Neutrophil (primary cell): ENCODE data around the gene TDRKH.
"Not testable (repeated sequence)": the region's sequence is repeated elsewhere in the genome, so short reads cannot be mapped to it uniquely, and the experiment has no call there.

Source experiments
- H3K27ac ChIP-seq: fragments of 200-600 bp; sonication (generic); 2 replicates; pipeline ENCODE4 v1.5.1; 2016; ENCODE audit warnings: mild to moderate bottlenecking, moderate library complexity
- H3K27me3 ChIP-seq: fragments of 200-600 bp; sonication (generic); 2 replicates; pipeline ENCODE4 v1.6.0; 2016; ENCODE audit warnings: mild to moderate bottlenecking
- H3K36me3 ChIP-seq: fragments of 200-600 bp; sonication (generic); 2 replicates; pipeline ENCODE4 v1.5.1; 2017
- H3K4me1 ChIP-seq, 2 experiments: fragments of 200-600 bp in 1 of 2; sonication (generic) in 1 of 2; 1 replicate in 1 of 2; 2 replicates in 1 of 2; pipeline versions ENCODE4 v1.5.1 to v1.6.1; 2013 to 2016; ENCODE audit warnings: low read depth in 1 of 2, low read length in 1 of 2, mild to moderate bottlenecking in 1 of 2, moderate library complexity in 1 of 2; ENCODE audit not compliant: control insufficient read depth in 1 of 2, insufficient read depth in 1 of 2
- H3K4me3 ChIP-seq, 2 experiments: fragments of 200-600 bp in 1 of 2; sonication (generic) in 1 of 2; 1 replicate in 1 of 2; 2 replicates in 1 of 2; pipeline ENCODE4 v1.5.1; 2013 to 2016; ENCODE audit warnings: low read depth in 1 of 2, low read length in 1 of 2, mild to moderate bottlenecking in 1 of 2, moderate library complexity in 1 of 2
- H3K9me3 ChIP-seq: fragments of 200-600 bp; sonication (generic); 2 replicates; pipeline ENCODE4 v1.5.1; 2016
- TF ChIP-seq, protein P1 (sequence below): fragments of 200-600 bp; sonication (generic); IDR thresholded peaks from 2 replicates; pipeline ENCODE4 v1.5.1; 2016; ENCODE audit warnings: antibody characterized with exemption

Gene TDRKH

DNA sequence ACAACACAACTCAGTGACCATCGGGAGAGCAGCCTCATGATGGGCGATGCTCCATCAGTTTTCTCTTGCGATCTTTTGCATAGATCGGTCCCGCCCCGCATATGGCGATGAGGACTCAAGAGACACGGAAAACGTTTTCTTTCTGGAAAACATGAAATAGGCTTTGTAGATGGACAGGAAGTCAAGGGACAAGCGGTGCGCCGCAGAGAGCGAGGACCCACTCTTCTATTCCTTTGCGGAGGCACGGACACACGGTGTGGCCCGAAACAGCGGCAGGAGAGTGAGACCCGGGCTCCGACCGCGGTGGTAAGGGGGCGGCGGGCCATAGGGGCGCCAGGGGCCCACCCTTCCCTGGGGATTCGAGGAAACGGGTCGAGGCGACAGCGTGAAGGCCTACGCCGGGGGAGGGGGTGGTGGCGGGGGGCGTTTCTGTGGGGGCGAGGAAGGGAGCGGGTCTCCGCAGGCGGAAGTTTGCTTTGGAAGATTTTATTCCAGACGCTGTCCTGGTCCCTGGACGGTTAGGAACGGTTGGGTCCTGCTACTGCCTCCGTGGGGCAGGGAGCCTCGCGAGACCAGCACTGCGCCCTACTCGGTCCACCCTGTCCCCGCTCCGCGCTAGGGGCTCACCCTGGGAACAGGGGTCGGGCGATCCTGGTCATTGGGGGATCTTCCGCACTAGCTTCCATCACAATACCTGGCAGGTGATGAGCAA, 796 bp upstream of the TDRKH start:
- no peaks in the 10 kb centered on the region for H3K9me3 ChIP-seq
- peaks cover 22% of the 10 kb centered on the region for H3K27me3 ChIP-seq
- H3K36me3 ChIP-seq: no peaks in the 10 kb centered on the region
- TF ChIP-seq, protein P1, sequence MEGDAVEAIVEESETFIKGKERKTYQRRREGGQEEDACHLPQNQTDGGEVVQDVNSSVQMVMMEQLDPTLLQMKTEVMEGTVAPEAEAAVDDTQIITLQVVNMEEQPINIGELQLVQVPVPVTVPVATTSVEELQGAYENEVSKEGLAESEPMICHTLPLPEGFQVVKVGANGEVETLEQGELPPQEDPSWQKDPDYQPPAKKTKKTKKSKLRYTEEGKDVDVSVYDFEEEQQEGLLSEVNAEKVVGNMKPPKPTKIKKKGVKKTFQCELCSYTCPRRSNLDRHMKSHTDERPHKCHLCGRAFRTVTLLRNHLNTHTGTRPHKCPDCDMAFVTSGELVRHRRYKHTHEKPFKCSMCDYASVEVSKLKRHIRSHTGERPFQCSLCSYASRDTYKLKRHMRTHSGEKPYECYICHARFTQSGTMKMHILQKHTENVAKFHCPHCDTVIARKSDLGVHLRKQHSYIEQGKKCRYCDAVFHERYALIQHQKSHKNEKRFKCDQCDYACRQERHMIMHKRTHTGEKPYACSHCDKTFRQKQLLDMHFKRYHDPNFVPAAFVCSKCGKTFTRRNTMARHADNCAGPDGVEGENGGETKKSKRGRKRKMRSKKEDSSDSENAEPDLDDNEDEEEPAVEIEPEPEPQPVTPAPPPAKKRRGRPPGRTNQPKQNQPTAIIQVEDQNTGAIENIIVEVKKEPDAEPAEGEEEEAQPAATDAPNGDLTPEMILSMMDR: no peak
- peak overlapping the region; percentile 45 for H3K27ac ChIP-seq
- peaks cover 9 to 18% of the 10 kb centered on the region in 2 experiments for H3K4me1 ChIP-seq
- H3K4me3 ChIP-seq: peak overlapping the region; percentile 93

DNA sequence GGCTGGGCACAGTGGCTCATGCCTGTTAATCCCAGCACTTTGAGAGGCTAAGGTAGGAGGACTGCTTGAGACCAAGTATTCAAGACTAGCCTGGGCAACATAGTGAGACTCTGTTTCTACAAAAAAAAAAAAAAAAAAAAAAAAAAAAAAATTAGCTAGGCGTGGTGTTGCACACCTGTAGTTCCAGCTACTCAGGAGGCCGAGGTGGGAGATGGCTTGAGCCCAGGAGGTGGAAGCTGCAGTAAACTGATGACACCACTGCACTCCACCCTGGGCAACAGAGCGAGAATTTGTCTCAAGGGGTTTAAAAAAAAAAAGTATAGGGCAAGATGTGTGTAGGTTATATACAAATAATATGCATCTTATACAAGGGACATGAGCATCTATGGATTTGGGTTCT, 2.6 kb downstream of the TDRKH start:
- Histone ChIP-seq H3K4me1 (peaks cover 9 to 18% of the 10 kb centered on the region in 2 experiments), H3K9me3 (no peaks in the 10 kb centered on the region), H3K36me3 (no peaks in the 10 kb centered on the region), H3K4me3 (no peak overlapping the region), H3K27me3 (peaks cover 28% of the 10 kb centered on the region), H3K27ac (no peak overlapping the region)
- TF ChIP-seq, protein P1: no peak

DNA sequence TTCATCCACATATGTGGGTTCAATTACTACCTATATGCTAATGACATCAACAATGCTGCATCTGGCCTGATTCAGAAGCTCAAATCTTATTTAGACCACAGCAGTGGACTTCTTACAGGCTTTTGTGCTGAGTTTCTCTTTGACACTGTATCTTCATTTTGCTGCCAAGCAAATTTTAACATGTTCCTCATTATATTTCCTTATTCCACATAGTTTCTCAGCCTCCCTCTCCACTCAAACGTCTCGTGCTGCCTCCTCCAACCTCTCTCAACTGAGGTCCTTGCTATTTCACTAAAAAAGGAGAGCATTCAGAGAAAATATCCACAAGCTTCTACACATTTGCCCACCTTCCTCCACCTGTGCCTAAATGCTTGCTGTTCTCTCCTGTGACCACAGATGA, 6.5 kb downstream of the TDRKH start:
- TF ChIP-seq, protein P1: no peak
- Histone ChIP-seq H3K4me3 (no peak overlapping the region), H3K9me3 (no peaks in the 10 kb centered on the region), H3K27ac (no peak overlapping the region), H3K4me1 (no peaks in the 10 kb centered on the region), H3K36me3 (no peaks in the 10 kb centered on the region), H3K27me3 (peaks cover 7% of the 10 kb centered on the region)

DNA sequence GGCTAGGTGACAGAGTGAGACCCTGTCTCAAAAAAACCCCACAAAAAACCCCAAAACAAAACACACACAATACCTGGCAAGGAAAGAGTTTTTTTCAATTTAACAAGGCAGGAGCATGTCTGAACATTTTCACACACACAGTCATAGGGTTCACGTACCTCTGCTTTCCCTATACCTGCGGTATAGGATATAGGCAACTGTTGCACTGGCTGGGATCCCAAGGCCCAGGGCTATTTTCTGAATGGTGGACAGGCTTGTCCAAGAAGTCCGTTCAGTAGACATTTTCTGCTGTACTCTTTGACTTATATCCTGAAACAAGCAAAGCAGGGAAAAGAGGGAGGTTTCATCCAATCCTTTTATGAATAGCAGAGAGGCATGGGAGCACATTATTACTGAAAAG, 7.6 kb downstream of the TDRKH start:
- Histone ChIP-seq H3K27ac (no peak overlapping the region), H3K4me1 (no peaks in the 10 kb centered on the region)

DNA sequence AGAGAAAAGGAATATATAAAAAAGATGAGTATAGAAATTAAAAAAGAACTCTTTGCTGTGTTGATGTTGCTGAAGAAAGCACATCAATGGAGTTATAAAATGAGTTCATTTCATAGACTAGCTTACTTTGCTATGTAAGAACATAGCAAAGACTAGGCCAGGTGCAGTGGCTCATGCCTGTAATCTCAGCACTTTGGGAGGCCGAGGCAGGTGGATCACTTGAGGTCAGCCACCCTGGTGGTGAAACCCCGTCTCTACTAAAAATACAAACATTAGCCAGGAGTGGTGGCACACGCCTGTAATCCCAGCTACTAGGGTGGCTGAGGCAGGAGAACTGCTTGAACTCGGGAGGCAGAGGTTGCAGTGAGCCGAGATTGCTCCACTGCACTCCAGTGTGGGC, 8.3 kb downstream of the TDRKH start:
- not testable (repeated sequence) for H3K36me3 ChIP-seq, H3K27ac ChIP-seq, H3K9me3 ChIP-seq, H3K4me3 ChIP-seq, H3K27me3 ChIP-seq, H3K4me1 ChIP-seq

More for the DNA sequence above, 7.6 kb downstream of the TDRKH start:
- no peak overlapping the region for H3K4me3 ChIP-seq
- H3K36me3 ChIP-seq: no peaks in the 10 kb centered on the region
- no peaks in the 10 kb centered on the region for H3K9me3 ChIP-seq
- peaks cover 7% of the 10 kb centered on the region for H3K27me3 ChIP-seq
- TF ChIP-seq, protein P1: no peak

DNA sequence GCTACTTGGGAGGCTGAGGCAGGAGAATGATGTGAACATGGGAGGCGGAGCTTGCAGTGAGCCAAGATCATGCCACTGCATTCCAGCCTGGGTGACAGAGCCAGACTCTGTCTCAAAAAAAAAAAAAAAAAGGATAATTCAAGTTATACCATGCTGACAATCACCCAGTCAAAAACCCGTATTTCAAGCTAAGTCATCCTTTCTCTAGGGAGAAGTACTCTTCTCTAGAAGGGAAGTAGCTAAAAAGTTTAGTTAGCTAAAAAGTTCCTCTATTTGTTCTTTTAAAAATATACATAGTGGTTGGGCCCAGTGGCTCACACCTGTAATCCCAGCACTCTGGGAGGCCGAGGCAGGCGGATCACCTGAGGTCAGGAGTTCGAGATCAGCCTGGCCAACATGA, 9.6 kb downstream of the TDRKH start:
- not testable (repeated sequence) for H3K27me3 ChIP-seq, H3K4me3 ChIP-seq, H3K36me3 ChIP-seq, H3K9me3 ChIP-seq, H3K4me1 ChIP-seq, H3K27ac ChIP-seq

DNA sequence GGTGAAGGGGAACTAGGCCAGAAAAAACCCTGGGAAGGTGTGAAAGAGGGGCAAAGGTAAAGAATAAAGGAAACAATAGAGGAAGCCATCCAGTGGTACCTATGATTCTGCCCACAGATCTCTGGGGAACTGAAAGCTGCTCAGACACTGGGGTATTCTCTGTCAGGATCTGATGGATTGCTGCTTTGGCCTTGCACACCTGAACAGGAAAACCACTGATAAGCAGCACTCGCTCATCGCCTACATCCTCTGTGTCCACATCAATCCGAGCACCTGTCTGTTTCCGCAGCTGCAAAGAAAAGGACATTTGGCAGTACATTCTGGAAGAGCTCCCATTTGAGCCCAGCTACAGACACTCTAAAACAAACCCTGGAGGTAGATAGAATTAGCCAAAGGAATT, 10.4 kb downstream of the TDRKH start:
- Histone ChIP-seq H3K9me3 (no peaks in the 10 kb centered on the region), H3K4me3 (no peak overlapping the region), H3K36me3 (no peaks in the 10 kb centered on the region), H3K4me1 (no peaks in the 10 kb centered on the region), H3K27ac (no peak overlapping the region), H3K27me3 (no peaks in the 10 kb centered on the region)
- TF ChIP-seq, protein P1: no peak
